Stomach (tissue), 4 donors: ENCODE results near the gene OLFML1.

Experiments used
- CTCF ChIP-seq, 7 experiments: fragments of 450-650 bp in 4 of 7; fragments of 200-600 bp in 3 of 7; sonication (generic) in 3 of 7; IDR thresholded peaks; one replicate each; pipeline ENCODE4 v1.5.1; 2016 to 2019; ENCODE audit warnings: antibody characterized with exemption in 7 of 7, control low read depth in 2 of 7, mild to moderate bottlenecking in 1 of 7
- POLR2A ChIP-seq, 4 donors: fragments of 450-650 bp; IDR thresholded peaks; one replicate each; pipeline ENCODE4 v1.6.1; 2016; ENCODE audit warnings: antibody characterized with exemption in 4 of 4, control low read depth in 2 of 4, mild to moderate bottlenecking in 1 of 4, moderate library complexity in 1 of 4
- POLR2AphosphoS5 ChIP-seq, 3 donors: sonication (generic); formaldehyde crosslinking; IDR thresholded peaks; one replicate each; pipeline ENCODE4 v1.6.1; 2016; ENCODE audit warnings: antibody characterized with exemption in 3 of 3

GRCh38 chr11:7449841-7450214 is 35.5 kb upstream of the OLFML1 start:
- TF ChIP-seq CTCF (IDR thresholded peaks at IDR 0.05) (no peak), POLR2A (IDR thresholded peaks at IDR 0.05) (no peak), POLR2AphosphoS5 (IDR thresholded peaks at IDR 0.05) (no peak)
